SK-N-SH (cell line): Measurements from ENCODE around the gene ADD2. TPM values are rescaled to one million over a fixed set of nuclear protein-coding genes. Genes with fewer than 3 reads are reported as not detected.

Experiments used
- CTCF ChIA-PET: fragments of 300-600, 350-600 bp; formaldehyde crosslinking; extraction: SDS; loops from one replicate; lab custom pipeline; 2021; lab: Yijun Ruan, JAX
- POLR2A ChIA-PET: fragments of 350-600 bp; sonication (Branson Sonifier 250); formaldehyde crosslinking; extraction: SDS; loops from one replicate; lab custom pipeline; 2020; ENCODE audit warnings: antibody characterized with exemption, inconsistent platforms; lab: Yijun Ruan, JAX
- DNase-seq: peaks from one replicate; pipeline ENCODE4 v3.0.0; 2012
- H2AFZ ChIP-seq: fragments of 200-600 bp; sonication (generic); 2 replicates; pipeline ENCODE4 v1.8.1; 2016; ENCODE audit warnings: antibody characterized with exemption, mild to moderate bottlenecking, low read depth
- H3F3A ChIP-seq: fragments of 200-600 bp; sonication (generic); replicated peaks from 2 replicates; pipeline ENCODE3; 2016; ENCODE audit warnings: antibody characterized with exemption, mild to moderate bottlenecking; ENCODE audit not compliant: insufficient read depth
- H3K27ac ChIP-seq, 2 experiments: fragments of 200-500 bp in 1 of 2; fragments of 200-600 bp in 1 of 2; sonication (Bioruptor generic) in 1 of 2; sonication (generic), shearing (Covaris generic) in 1 of 2; 2 replicates each; pipeline versions ENCODE4 v1.5.1 to v1.6.1; 2014 to 2016; ENCODE audit warnings: low read depth in 2 of 2, inconsistent platforms in 1 of 2, low read length in 1 of 2, mild to moderate bottlenecking in 1 of 2, mixed read lengths in 1 of 2
- H3K27me3 ChIP-seq: fragments of 200-600 bp; sonication (generic), shearing (Covaris generic); 2 replicates; pipeline ENCODE4 v1.6.1; 2016; ENCODE audit warnings: mixed run types; ENCODE audit not compliant: insufficient read depth
- H3K36me3 ChIP-seq, 2 experiments: fragments of 200-500 bp in 1 of 2; fragments of 200-600 bp in 1 of 2; sonication (Bioruptor generic) in 1 of 2; sonication (generic) in 1 of 2; replicated peaks in 1 of 2; 2 replicates each; pipeline versions ENCODE3 to v1.5.1; 2014 to 2016; ENCODE audit warnings: low read length in 1 of 2, mild to moderate bottlenecking in 1 of 2; ENCODE audit not compliant: insufficient read depth in 2 of 2, control insufficient read depth in 1 of 2
- H3K4me1 ChIP-seq, 2 experiments: fragments of 200-500 bp in 1 of 2; fragments of 200-600 bp in 1 of 2; sonication (Bioruptor generic) in 1 of 2; sonication (generic), shearing (Covaris generic) in 1 of 2; 2 replicates each; pipeline versions ENCODE4 v1.5.1 to v1.6.1; 2014 to 2016; ENCODE audit warnings: low read depth in 1 of 2, low read length in 1 of 2, mixed run types in 1 of 2; ENCODE audit not compliant: insufficient read depth in 2 of 2, control insufficient read depth in 1 of 2
- H3K4me2 ChIP-seq: fragments of 200-600 bp; sonication (generic), shearing (Covaris generic); 2 replicates; pipeline ENCODE4 v1.6.1; 2017; ENCODE audit warnings: mixed run types
- H3K4me3 ChIP-seq, 2 experiments: fragments of 200-500 bp in 1 of 2; fragments of 200-600 bp in 1 of 2; sonication (Bioruptor generic) in 1 of 2; sonication (generic), shearing (Covaris generic) in 1 of 2; 2 replicates each; pipeline versions ENCODE4 v1.5.1 to v1.8.1; 2014 to 2016; ENCODE audit warnings: low read depth in 2 of 2, inconsistent platforms in 1 of 2, low read length in 1 of 2, mild to moderate bottlenecking in 1 of 2, mixed read lengths in 1 of 2, moderate library complexity in 1 of 2
- H3K79me2 ChIP-seq: fragments of 200-600 bp; sonication (generic); 2 replicates; pipeline ENCODE4 v1.8.1; 2017; ENCODE audit warnings: mild to moderate bottlenecking; ENCODE audit not compliant: insufficient read depth
- H3K9ac ChIP-seq: fragments of 200-600 bp; sonication (generic); 2 replicates; pipeline ENCODE4 v1.6.1; 2017; ENCODE audit warnings: mixed run types
- H3K9me2 ChIP-seq: fragments of 200-600 bp; sonication (generic); 2 replicates; pipeline ENCODE4 v1.6.1; 2017; ENCODE audit warnings: mixed run types
- H3K9me3 ChIP-seq: fragments of 200-600 bp; sonication (generic); 2 replicates; pipeline ENCODE4 v1.6.1; 2017; ENCODE audit warnings: mixed run types, mild to moderate bottlenecking, moderate library complexity
- H4K20me1 ChIP-seq: fragments of 200-600 bp; sonication (generic); 2 replicates; pipeline ENCODE4 v1.6.1; 2017; ENCODE audit warnings: mild to moderate bottlenecking, mixed run types; ENCODE audit not compliant: insufficient read depth
- CHD2 ChIP-seq: fragments of 150-350 bp; IDR thresholded peaks from 2 replicates; pipeline ENCODE4 v1.6.1; 2018; ENCODE audit warnings: low read length; ENCODE audit not compliant: partially characterized antibody
- ELF1 ChIP-seq: IDR thresholded peaks from 2 replicates; pipeline ENCODE4 v1.4.0; 2012
- EP300 ChIP-seq, 2 experiments: IDR thresholded peaks; 2 replicates each; pipeline versions ENCODE4 v1.4.0 to v1.6.1; 2012; ENCODE audit warnings: borderline replicate concordance in 1 of 2, low read depth in 1 of 2, low read length in 1 of 2
- FOSL2 ChIP-seq: IDR thresholded peaks from 2 replicates; pipeline ENCODE4 v1.4.0; 2012; ENCODE audit warnings: low read depth, mild to moderate bottlenecking, moderate library complexity, borderline replicate concordance
- FOXM1 ChIP-seq: IDR thresholded peaks from 2 replicates; pipeline ENCODE4 v1.4.0; 2012; ENCODE audit warnings: low read depth, mild to moderate bottlenecking
- GABPA ChIP-seq: IDR thresholded peaks from 2 replicates; pipeline ENCODE4 v1.4.0; 2012; ENCODE audit warnings: low read depth, mild to moderate bottlenecking
- MAX ChIP-seq: IDR thresholded peaks from 2 replicates; pipeline ENCODE4 v1.4.0; 2012; ENCODE audit warnings: low read depth
- MEF2A ChIP-seq: IDR thresholded peaks from 2 replicates; pipeline ENCODE4 v1.4.0; 2012; ENCODE audit warnings: low read depth, borderline replicate concordance
- MXI1 ChIP-seq: IDR thresholded peaks from 2 replicates; pipeline ENCODE4 v1.6.1; 2012; ENCODE audit warnings: mild to moderate bottlenecking, low read depth, low read length, improper control_type of control experiment
- RAD21 ChIP-seq: IDR thresholded peaks from 2 replicates; pipeline ENCODE4 v1.6.1; 2012; ENCODE audit warnings: mild to moderate bottlenecking, low read length
- RFX5 ChIP-seq: IDR thresholded peaks from 2 replicates; pipeline ENCODE4 v1.6.1; 2012; ENCODE audit warnings: mild to moderate bottlenecking, improper control_type of control experiment, low read length
- SMC3 ChIP-seq: IDR thresholded peaks from 2 replicates; pipeline ENCODE4 v1.6.1; 2012; ENCODE audit warnings: low read depth, low read length, improper control_type of control experiment
- TAF1 ChIP-seq: IDR thresholded peaks from 2 replicates; pipeline ENCODE4 v1.6.1; 2012; ENCODE audit warnings: low read depth, mild to moderate bottlenecking, low read length, moderate library complexity, borderline replicate concordance
- USF2 ChIP-seq: fragments of 150-350 bp; IDR thresholded peaks from 2 replicates; pipeline ENCODE4 v1.6.1; 2017; ENCODE audit warnings: antibody characterized with exemption, low read length, low read depth, borderline replicate concordance
- WGBS: methylation state at CpG from one replicate; pipeline ENCODE4 v1.1.6; 2017; ENCODE audit warnings: low lambda C conversion rate; 5-methylcytosine and 5-hydroxymethylcytosine counted together
- polyA plus RNA-seq, 3 experiments: library from polyadenylated mRNA; depleted of rRNA; stranded (reverse); fragments of >200 nt; gene quantifications; 2 replicates each; pipeline ENCODE4 v1.2.3, GENCODE V29; 2012
- TF ChIP-seq, protein P1 (sequence below): fragments of 200-600 bp; sonication (generic); IDR thresholded peaks from 2 replicates; pipeline ENCODE4 v1.6.1; 2017; ENCODE audit warnings: antibody characterized with exemption, mild to moderate bottlenecking, moderate library complexity
- TF ChIP-seq, protein P2 (sequence below): IDR thresholded peaks from 2 replicates; pipeline ENCODE4 v1.4.0; 2012; ENCODE audit warnings: low read depth, borderline replicate concordance

ADD2 gene
- polyA plus RNA-seq, 1 of the 3 experiments (the other 2 are of a cell fraction), result 0.30 TPM

- H4K20me1 ChIP-seq, result no peaks in the 10 kb centered on the region
- TF ChIP-seq MEF2A (no peak), RAD21 (no peak), SMC3 (no peak), USF2 (no peak), FOSL2 (no peak)
- H3K36me3 ChIP-seq, result no peaks in the 10 kb centered on the region
- CTCF ChIA-PET, result interaction anchor here (1.1 kb wide), 1 partner anchor 81 kb away, joined by 4 read pairs; no protein-coding TSS in a partner anchor
- no peaks in the 10 kb centered on the region for H3K27me3 ChIP-seq
- peaks cover 0 to 7% of the 10 kb centered on the region in 2 experiments; a peak in 1 of 4 replicates for H3K4me1 ChIP-seq
- H3K9me2 ChIP-seq, result no peaks in the 10 kb centered on the region
- H3K27ac ChIP-seq, result no peak overlapping the region; a peak in 1 of 4 replicates
- no peaks in the 10 kb centered on the region for H3F3A ChIP-seq
- peak; percentile 63 for DNase-seq
- H2AFZ ChIP-seq, result no peak overlapping the region
- no peak overlapping the region for H3K9ac ChIP-seq
- H3K79me2 ChIP-seq, result no peaks in the 10 kb centered on the region
- POLR2A ChIA-PET, result no interaction called here
- H3K4me3 ChIP-seq, result no peak overlapping the region
- WGBS, result 29% methylated on average over 4 of the region's 9 CpGs
- H3K4me2 ChIP-seq, result no peak overlapping the region
- no peaks in the 10 kb centered on the region for H3K9me3 ChIP-seq
These were observed 64.0 kb downstream of the ADD2 start for GRCh38 chr2:70703900-70704549.

- Histone ChIP-seq H4K20me1 (no peaks in the 10 kb centered on the region), H3K27ac (no peak overlapping the region), H3K9me2 (no peaks in the 10 kb centered on the region), H3K4me1 (peaks cover 0 to 9% of the 10 kb centered on the region in 2 experiments; a peak in 1 of 4 replicates), H3F3A (no peaks in the 10 kb centered on the region)
- no peak for DNase-seq
- 69% methylated on average over 8 of the region's 8 CpGs for WGBS
- TF ChIP-seq MXI1 (no peak), FOXM1 (no peak), RFX5 (no peak), MAX (no peak), CHD2 (no peak), RAD21 (no peak), TAF1 (no peak), ELF1 (no peak), EP300 (IDR thresholded peaks at IDR 0.05; ENCODE audit: borderline replicate concordance in 1 of 2, low read depth in 1 of 2, low read length in 1 of 2) (no peak), GABPA (no peak)
- TF ChIP-seq, protein P1, sequence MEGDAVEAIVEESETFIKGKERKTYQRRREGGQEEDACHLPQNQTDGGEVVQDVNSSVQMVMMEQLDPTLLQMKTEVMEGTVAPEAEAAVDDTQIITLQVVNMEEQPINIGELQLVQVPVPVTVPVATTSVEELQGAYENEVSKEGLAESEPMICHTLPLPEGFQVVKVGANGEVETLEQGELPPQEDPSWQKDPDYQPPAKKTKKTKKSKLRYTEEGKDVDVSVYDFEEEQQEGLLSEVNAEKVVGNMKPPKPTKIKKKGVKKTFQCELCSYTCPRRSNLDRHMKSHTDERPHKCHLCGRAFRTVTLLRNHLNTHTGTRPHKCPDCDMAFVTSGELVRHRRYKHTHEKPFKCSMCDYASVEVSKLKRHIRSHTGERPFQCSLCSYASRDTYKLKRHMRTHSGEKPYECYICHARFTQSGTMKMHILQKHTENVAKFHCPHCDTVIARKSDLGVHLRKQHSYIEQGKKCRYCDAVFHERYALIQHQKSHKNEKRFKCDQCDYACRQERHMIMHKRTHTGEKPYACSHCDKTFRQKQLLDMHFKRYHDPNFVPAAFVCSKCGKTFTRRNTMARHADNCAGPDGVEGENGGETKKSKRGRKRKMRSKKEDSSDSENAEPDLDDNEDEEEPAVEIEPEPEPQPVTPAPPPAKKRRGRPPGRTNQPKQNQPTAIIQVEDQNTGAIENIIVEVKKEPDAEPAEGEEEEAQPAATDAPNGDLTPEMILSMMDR, result no peak
- TF ChIP-seq, protein P2, sequence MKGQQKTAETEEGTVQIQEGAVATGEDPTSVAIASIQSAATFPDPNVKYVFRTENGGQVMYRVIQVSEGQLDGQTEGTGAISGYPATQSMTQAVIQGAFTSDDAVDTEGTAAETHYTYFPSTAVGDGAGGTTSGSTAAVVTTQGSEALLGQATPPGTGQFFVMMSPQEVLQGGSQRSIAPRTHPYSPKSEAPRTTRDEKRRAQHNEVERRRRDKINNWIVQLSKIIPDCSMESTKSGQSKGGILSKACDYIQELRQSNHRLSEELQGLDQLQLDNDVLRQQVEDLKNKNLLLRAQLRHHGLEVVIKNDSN, result no peak
- TF ChIP-seq, all 33 proteins: peak for 0
- Histone ChIP-seq H3K36me3 (no peaks in the 10 kb centered on the region), H3K9me3 (no peaks in the 10 kb centered on the region), H3K79me2 (no peaks in the 10 kb centered on the region), H3K4me2 (no peak overlapping the region), H2AFZ (no peak overlapping the region), H3K9ac (no peak overlapping the region), H3K4me3 (no peak overlapping the region), H3K27me3 (no peaks in the 10 kb centered on the region; the same call in 1 of the 2 replicates)
- ChIA-PET POLR2A (no interaction called here), CTCF (no interaction called here)
These were observed 65.1 kb downstream of the ADD2 start for GRCh38 chr2:70702711-70703395.
